ENCODE measurements around the gene DLX3.
A peak's percentile ranks its signal among the peaks of the same experiment; 100 is the strongest.

Gene DLX3

DNA sequence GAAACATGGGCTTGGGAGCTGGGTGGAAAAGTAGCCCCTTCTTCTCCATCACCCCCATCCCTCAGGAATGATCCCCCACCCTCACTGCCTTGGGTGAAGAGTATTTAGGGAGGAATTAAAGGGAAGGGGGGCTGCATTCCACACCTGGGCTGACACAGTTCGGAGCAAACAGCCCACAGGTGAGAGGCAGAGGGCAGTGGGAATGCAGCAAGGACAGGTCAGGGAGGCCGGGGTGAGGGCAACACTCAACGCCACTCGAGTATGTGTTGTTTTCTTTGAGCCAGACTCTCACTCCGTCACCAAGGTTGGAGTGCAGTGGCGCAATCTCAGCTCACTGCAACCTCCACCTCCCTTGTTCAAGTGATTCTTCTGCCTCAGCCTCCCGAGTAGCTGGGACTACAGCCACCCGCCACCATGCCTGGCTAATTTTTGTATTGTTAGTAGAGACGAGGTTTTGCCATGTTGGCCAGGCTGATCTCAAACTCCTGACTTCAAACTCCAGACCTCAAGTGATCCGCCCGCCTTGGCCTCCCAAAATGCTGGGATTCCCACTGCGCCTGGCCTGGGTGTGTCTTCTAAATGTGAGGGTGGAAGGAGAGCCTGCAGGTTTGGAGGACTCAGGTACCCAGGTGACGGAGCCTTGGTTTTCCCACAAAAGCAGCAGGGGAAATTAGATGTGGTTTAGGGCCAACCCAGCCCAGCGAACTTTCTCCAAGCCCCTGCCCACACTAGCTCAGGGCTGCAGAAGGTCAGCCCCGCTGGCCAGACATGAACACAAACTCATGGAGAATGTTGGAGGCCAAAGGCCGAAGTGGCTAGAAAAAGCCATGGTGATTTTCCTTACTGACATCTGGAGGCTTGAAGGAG, 39.7 kb upstream of the DLX3 start:
- Histone ChIP-seq H3K36me3 (ENCODE audit: control insufficient read depth, insufficient read depth, low read length) (no peaks in the 10 kb centered on the region), H3K9me3 (ENCODE audit: control insufficient read depth, insufficient read depth, low read length) (no peaks in the 10 kb centered on the region), H3K4me1 (ENCODE audit: control insufficient read depth, insufficient read depth, low read length) (no peaks in the 10 kb centered on the region), H3K4me3 (ENCODE audit: low read depth, low read length) (no peak overlapping the region), H3K9ac (ENCODE audit: low read depth, low read length) (no peak overlapping the region), H3K27me3 (ENCODE audit: control insufficient read depth, insufficient read depth, low read length) (no peaks in the 10 kb centered on the region)

DNA sequence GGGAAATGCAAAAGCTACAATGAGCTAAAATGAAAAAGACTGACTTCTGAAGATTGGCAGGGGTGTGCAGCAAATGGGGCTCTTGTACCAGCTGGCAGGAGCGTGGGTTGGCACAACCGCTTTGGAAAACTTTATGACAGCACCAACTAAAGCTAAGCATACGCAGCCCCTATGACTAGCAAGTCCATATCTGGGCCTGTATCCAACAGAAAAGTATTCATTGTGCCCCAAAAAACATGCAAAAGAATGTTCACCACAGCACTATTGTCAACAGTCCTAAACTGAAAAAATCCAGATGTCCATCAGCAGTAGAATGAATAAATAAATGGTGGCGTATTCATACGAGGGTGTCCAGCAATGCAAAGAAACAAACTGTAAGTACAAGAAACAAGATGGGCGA, 38.3 kb upstream of the DLX3 start:
- Histone ChIP-seq H3K9ac (ENCODE audit: low read depth, low read length) (no peak overlapping the region), H3K4me3 (ENCODE audit: low read depth, low read length) (no peak overlapping the region), H3K9me3 (ENCODE audit: control insufficient read depth, insufficient read depth, low read length) (no peaks in the 10 kb centered on the region), H3K27me3 (ENCODE audit: control insufficient read depth, insufficient read depth, low read length) (peaks cover 2% of the 10 kb centered on the region), H3K4me1 (ENCODE audit: control insufficient read depth, insufficient read depth, low read length) (peaks cover 5% of the 10 kb centered on the region), H3K36me3 (ENCODE audit: control insufficient read depth, insufficient read depth, low read length) (no peaks in the 10 kb centered on the region)

DNA sequence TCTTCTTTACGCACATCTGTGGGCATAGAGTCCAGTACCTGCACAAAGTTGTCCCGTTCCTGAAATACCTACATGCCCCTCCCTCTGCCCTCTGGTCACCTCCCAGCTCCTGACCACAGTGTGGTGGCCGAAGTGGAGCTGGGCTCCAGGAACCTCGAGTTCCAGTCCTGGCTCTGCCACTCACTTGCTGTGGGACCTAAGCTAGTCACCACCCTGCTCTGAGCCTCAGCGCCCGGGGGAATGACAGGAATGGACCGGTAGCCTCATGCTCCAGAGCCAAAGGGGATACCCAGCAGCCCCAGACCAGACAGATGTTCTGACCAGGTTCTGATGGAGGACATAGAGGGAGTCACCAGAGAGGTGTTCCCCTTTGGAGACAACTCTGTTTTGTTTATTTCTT, 34.2 kb upstream of the DLX3 start:
- peaks cover 5% of the 10 kb centered on the region for H3K9me3 ChIP-seq (ENCODE audit: control insufficient read depth, insufficient read depth, low read length)
- H3K4me3 ChIP-seq (ENCODE audit: low read depth, low read length): no peak overlapping the region
- peaks cover 2% of the 10 kb centered on the region for H3K27me3 ChIP-seq (ENCODE audit: control insufficient read depth, insufficient read depth, low read length)
- H3K36me3 ChIP-seq (ENCODE audit: control insufficient read depth, insufficient read depth, low read length): no peaks in the 10 kb centered on the region
- H3K4me1 ChIP-seq (ENCODE audit: control insufficient read depth, insufficient read depth, low read length): peaks cover 7% of the 10 kb centered on the region
- H3K9ac ChIP-seq (ENCODE audit: low read depth, low read length): no peak overlapping the region

GRCh38 chr17:50028736-50029120, 33.7 kb upstream of the DLX3 start:
- Histone ChIP-seq H3K4me1 (ENCODE audit: control insufficient read depth, insufficient read depth, low read length) (peaks cover 7% of the 10 kb centered on the region), H3K36me3 (ENCODE audit: control insufficient read depth, insufficient read depth, low read length) (no peaks in the 10 kb centered on the region), H3K9ac (ENCODE audit: low read depth, low read length) (no peak overlapping the region), H3K27me3 (ENCODE audit: control insufficient read depth, insufficient read depth, low read length) (peaks cover 2% of the 10 kb centered on the region), H3K4me3 (ENCODE audit: low read depth, low read length) (no peak overlapping the region), H3K9me3 (ENCODE audit: control insufficient read depth, insufficient read depth, low read length) (peaks cover 8% of the 10 kb centered on the region)

DNA sequence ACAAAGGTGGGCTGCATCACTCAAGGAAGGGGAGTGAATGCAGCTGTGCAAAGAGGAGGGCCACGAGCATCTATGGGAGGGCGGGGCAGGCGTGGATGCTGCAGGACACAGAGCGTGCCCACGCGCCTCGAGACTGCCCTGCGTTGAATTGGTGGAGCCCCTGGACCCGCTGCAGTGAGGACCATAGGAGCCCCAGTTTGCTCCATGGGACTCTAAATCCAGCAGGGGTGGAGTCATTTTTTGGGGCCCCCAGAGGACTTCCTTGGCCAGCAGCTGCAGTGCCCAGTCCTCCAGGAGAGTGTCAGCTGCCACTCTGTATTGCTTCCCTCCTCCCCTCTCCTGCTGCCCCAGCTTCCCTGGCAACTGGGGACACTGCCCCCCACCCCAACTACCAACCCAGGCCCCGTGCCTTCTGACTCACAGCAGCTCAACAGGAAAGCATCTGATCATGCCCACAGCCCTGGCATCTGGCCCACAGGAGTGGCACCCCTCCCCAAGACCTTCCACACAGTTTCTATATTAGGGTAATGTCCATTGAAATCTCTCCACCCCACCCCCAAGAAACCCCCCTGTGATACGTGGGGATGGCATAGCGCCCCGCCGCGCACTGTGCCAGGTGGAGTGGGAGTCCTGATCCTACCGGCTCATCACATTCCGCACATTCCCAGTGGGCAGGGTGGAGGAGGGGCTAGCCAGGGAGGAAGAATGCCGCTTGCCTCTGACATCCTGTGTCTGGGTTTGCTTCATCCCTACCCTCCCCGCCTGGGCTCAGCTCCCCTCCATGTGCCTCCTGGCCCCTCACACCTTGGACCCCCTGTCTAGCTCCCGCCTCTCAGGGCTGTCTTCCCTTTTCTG, 33.1 kb upstream of the DLX3 start:
- H3K4me1 ChIP-seq (ENCODE audit: control insufficient read depth, insufficient read depth, low read length): peaks cover 7% of the 10 kb centered on the region
- H3K9ac ChIP-seq (ENCODE audit: low read depth, low read length): no peak overlapping the region
- H3K9me3 ChIP-seq (ENCODE audit: control insufficient read depth, insufficient read depth, low read length): peaks cover 8% of the 10 kb centered on the region
- no peak overlapping the region for H3K4me3 ChIP-seq (ENCODE audit: low read depth, low read length)
- H3K36me3 ChIP-seq (ENCODE audit: control insufficient read depth, insufficient read depth, low read length): no peaks in the 10 kb centered on the region
- H3K27me3 ChIP-seq (ENCODE audit: control insufficient read depth, insufficient read depth, low read length): peaks cover 2% of the 10 kb centered on the region

DNA sequence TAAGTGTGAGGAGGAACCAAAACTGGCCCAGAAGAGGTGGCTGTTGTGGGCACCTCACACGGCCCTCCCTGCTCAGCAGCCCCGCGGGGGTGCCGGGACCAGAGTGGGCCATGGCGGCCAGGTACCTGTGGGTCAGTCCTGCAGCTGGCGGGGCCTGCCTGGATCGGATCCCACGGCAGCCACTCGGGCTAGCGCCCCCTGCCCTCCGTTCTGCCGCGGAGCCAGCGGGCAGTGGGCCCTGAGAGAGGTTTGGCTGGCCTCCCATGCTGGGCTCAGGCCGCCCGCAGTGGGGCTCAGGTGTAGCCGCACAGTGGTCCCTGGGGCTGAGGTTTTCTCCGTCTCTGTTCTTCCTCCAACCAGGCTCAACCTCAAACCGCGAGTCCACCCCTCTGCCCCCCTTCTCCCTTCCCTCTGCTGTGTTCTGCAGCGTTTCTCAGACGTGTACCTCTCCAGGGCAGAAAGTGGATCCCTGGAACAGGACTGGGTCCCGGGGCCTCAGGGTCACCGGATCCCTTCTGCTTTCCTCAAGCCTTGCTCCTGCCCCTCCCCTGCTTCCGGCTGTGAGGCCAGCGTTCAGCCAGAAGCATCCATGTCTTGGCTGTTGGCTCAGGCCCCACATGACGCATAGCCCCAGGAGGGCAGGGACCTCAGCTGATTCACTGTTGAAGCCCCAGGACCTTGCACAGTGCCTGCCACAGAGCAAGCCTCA, 32.3 kb upstream of the DLX3 start:
- Histone ChIP-seq H3K27me3 (ENCODE audit: control insufficient read depth, insufficient read depth, low read length) (peaks cover 2% of the 10 kb centered on the region), H3K4me3 (ENCODE audit: low read depth, low read length) (peak overlapping the region; percentile 37), H3K36me3 (ENCODE audit: control insufficient read depth, insufficient read depth, low read length) (no peaks in the 10 kb centered on the region), H3K9me3 (ENCODE audit: control insufficient read depth, insufficient read depth, low read length) (peaks cover 8% of the 10 kb centered on the region), H3K4me1 (ENCODE audit: control insufficient read depth, insufficient read depth, low read length) (peaks cover 7% of the 10 kb centered on the region), H3K9ac (ENCODE audit: low read depth, low read length) (no peak overlapping the region)

DNA sequence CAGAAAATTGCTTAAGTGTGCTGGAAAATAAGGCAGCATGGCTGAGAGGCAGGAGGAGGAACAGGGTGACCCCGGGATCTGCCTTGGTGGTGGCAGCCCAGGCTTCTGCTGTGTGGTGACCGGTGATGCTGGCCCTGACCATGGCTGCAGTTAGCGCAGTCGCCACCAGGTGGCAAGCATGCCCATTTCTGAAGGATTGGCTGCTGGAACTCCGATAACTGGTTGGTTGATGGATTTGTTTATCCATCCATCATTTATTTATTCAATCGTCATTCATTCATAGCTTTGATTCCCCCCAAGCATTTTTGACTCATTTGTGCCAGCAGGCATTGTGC, 31.8 kb upstream of the DLX3 start:
- peaks cover 7% of the 10 kb centered on the region for H3K4me1 ChIP-seq (ENCODE audit: control insufficient read depth, insufficient read depth, low read length)
- H3K36me3 ChIP-seq (ENCODE audit: control insufficient read depth, insufficient read depth, low read length): no peaks in the 10 kb centered on the region
- H3K4me3 ChIP-seq (ENCODE audit: low read depth, low read length): peak overlapping the region; percentile 37
- H3K9ac ChIP-seq (ENCODE audit: low read depth, low read length): no peak overlapping the region
- H3K9me3 ChIP-seq (ENCODE audit: control insufficient read depth, insufficient read depth, low read length): peaks cover 8% of the 10 kb centered on the region
- peaks cover 2% of the 10 kb centered on the region for H3K27me3 ChIP-seq (ENCODE audit: control insufficient read depth, insufficient read depth, low read length)

DNA sequence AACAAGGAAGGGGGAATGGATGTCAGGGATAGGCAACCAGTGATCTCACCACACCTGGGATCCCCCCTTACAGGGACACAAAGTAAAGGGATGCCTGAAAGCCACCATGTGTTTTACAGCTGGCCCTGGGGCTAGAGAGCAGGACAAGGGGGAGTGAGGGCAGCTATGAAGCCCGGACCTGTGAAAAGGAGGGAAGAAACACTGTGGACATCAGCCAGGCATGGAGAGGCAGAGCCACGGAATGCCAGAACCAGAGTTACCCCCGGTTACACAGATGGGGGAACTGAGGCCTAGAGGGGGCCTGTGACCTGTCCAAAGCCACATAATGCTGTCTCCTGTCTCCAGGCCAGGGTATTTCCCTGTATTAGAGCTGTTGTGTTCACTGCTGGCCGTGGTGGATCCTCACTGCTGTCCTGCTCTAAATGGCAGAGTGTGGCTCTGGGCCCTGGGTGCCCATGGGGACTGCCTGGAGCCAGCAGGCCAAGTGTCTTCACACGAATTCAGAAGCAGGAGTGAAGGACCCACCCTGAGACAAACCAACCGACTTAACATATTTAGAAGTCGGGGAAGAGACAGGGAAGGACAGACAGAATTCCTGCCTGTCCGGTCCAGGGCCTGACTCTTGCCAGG, 31.1 kb upstream of the DLX3 start:
- H3K27me3 ChIP-seq (ENCODE audit: control insufficient read depth, insufficient read depth, low read length): peaks cover 2% of the 10 kb centered on the region
- no peaks in the 10 kb centered on the region for H3K36me3 ChIP-seq (ENCODE audit: control insufficient read depth, insufficient read depth, low read length)
- no peak overlapping the region for H3K4me3 ChIP-seq (ENCODE audit: low read depth, low read length)
- peaks cover 8% of the 10 kb centered on the region for H3K9me3 ChIP-seq (ENCODE audit: control insufficient read depth, insufficient read depth, low read length)
- H3K9ac ChIP-seq (ENCODE audit: low read depth, low read length): peak overlapping the region; percentile 37
- H3K4me1 ChIP-seq (ENCODE audit: control insufficient read depth, insufficient read depth, low read length): peaks cover 7% of the 10 kb centered on the region

DNA sequence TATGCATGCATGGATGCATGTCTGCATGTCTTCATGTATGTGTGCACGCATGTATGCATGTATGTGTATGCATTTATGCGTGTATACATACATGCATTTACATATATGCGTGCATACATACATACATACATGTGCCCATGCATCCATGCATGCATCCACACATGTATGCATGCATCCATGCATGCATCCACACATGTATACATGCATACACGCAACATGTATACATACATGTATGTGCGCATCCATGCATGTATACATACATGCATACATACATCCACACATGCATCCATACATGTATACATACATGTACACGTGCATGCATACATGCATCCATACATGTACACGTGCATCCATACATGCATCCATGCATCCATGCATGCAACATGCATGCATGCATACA, 29.8 kb upstream of the DLX3 start:
- H3K4me3 ChIP-seq (ENCODE audit: low read depth, low read length): no peak overlapping the region
- peaks cover 8% of the 10 kb centered on the region for H3K9me3 ChIP-seq (ENCODE audit: control insufficient read depth, insufficient read depth, low read length)
- H3K27me3 ChIP-seq (ENCODE audit: control insufficient read depth, insufficient read depth, low read length): peaks cover 2% of the 10 kb centered on the region
- no peak overlapping the region for H3K9ac ChIP-seq (ENCODE audit: low read depth, low read length)
- peaks cover 7% of the 10 kb centered on the region for H3K4me1 ChIP-seq (ENCODE audit: control insufficient read depth, insufficient read depth, low read length)
- H3K36me3 ChIP-seq (ENCODE audit: control insufficient read depth, insufficient read depth, low read length): no peaks in the 10 kb centered on the region

DNA sequence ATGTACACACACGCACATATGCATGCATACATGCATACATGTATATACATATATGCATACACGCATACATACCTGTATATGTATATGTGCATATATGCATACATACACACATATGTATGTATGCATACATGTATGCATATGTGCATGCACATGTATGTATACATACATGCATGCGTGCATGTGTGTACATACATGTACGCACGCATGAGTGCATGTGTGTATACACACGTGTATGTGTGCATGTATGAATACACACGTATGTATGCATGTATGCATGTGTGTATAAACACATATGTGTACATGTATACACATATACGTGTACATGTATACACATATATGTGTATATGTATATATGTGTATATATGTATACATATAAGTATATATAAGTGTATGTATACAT, 28.5 kb upstream of the DLX3 start:
- no peaks in the 10 kb centered on the region for H3K36me3 ChIP-seq (ENCODE audit: control insufficient read depth, insufficient read depth, low read length)
- no peaks in the 10 kb centered on the region for H3K27me3 ChIP-seq (ENCODE audit: control insufficient read depth, insufficient read depth, low read length)
- H3K4me1 ChIP-seq (ENCODE audit: control insufficient read depth, insufficient read depth, low read length): peaks cover 3% of the 10 kb centered on the region
- H3K4me3 ChIP-seq (ENCODE audit: low read depth, low read length): no peak overlapping the region
- H3K9ac ChIP-seq (ENCODE audit: low read depth, low read length): no peak overlapping the region
- H3K9me3 ChIP-seq (ENCODE audit: control insufficient read depth, insufficient read depth, low read length): peaks cover 8% of the 10 kb centered on the region

DNA sequence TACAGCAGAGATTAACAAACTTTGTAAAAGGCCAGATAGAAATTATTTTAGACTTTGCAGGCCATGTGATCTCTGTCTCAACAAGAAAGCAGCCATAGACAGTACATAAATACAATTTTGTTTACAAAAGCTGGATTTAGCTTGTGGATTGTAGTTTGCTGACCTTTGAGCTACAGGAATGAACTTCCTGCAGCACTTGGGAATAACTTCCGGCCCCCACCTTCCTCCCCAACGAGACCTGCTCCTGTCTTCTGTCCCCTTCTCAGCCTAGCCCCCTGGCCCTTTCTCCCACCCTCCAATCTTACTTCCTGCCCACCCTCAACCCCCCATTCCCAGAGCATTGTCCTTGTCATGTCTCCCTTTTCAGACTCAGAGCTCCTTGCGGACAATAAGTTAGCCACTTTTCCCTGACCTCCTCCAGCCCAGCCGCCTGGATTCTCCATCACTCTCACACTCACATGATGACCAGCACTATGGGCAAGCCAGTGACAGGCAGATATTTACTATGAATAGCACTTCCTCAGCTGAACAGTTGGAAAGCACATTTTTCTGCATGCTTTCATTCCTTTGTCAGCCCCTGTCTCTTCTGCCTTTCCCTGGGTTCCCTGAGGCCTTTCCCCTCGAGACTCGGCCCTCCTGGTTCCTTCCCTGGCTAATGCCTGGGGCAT, 27.6 kb upstream of the DLX3 start:
- Histone ChIP-seq H3K4me1 (ENCODE audit: control insufficient read depth, insufficient read depth, low read length) (peaks cover 3% of the 10 kb centered on the region), H3K4me3 (ENCODE audit: low read depth, low read length) (no peak overlapping the region), H3K27me3 (ENCODE audit: control insufficient read depth, insufficient read depth, low read length) (no peaks in the 10 kb centered on the region), H3K36me3 (ENCODE audit: control insufficient read depth, insufficient read depth, low read length) (no peaks in the 10 kb centered on the region), H3K9ac (ENCODE audit: low read depth, low read length) (no peak overlapping the region), H3K9me3 (ENCODE audit: control insufficient read depth, insufficient read depth, low read length) (peaks cover 8% of the 10 kb centered on the region)

Data from iPS-15b (cell line).